ENCODE measurements around the gene SYT8. TPM values are rescaled to one million over a fixed set of nuclear protein-coding genes. Genes with fewer than 3 reads are reported as not detected.

Gene SYT8
- total and polyA plus RNA-seq, 2 of the 8 experiments (the other 6 are each of a cell fraction or from before 2014, with no cell fraction given), result not detected

- no peak for TF ChIP-seq KDM5A (IDR thresholded peaks at IDR 0.05; ENCODE audit: low read length)
- TF ChIP-seq CTCF (IDR thresholded peaks at IDR 0.05; ENCODE audit: control extremely low read depth in 1 of 3, insufficient read depth in 1 of 3, low read depth in 1 of 3, low read length in 3 of 3), result no peak
Observed at GRCh38 chr11:1859004-1859403, 24.2 kb downstream of the SYT8 start (continued).
